ENCODE results near the gene TMEM178B.

TMEM178B gene

DNA sequence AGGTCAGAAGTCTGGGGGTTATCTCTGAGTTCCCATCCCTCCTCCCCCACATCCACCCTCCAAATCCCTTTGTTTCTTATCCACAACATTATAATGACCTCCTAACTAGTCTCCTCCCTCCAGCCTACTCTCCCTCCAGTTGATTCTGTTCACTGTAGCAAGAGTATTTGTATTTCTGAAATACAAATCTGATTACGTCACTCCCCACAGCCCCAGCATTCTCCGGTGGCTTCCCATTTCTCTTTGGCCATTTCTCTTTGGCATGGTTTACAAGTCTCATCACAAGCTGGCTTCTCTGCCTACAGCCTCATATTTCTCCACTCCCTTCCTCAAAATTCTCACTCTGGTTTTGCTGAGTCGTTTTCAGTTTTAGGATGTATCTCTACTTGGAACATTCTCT, 34.5 kb upstream of the TMEM178B start:
- Histone ChIP-seq H3K36me3 (ENCODE audit: insufficient read depth) (no peaks in the 10 kb centered on the region), H2AFZ (ENCODE audit: low read depth) (no peak overlapping the region), H3K4me3 (IDR thresholded peaks at IDR 0.05; ENCODE audit: insufficient read depth, low read depth, low read length) (no peak overlapping the region), H3K79me2 (ENCODE audit: insufficient read depth, low read depth) (no peaks in the 10 kb centered on the region), H4K20me1 (ENCODE audit: insufficient read depth) (no peaks in the 10 kb centered on the region), H3K4me2 (no peak overlapping the region), H3K27me3 (ENCODE audit: insufficient read depth, low read depth) (no peaks in the 10 kb centered on the region), H3K4me1 (ENCODE audit: low read depth, poor library complexity, severe bottlenecking) (no peaks in the 10 kb centered on the region), H3K27ac (no peak overlapping the region), H3K9ac (no peak overlapping the region)
- TF ChIP-seq, protein P1, sequence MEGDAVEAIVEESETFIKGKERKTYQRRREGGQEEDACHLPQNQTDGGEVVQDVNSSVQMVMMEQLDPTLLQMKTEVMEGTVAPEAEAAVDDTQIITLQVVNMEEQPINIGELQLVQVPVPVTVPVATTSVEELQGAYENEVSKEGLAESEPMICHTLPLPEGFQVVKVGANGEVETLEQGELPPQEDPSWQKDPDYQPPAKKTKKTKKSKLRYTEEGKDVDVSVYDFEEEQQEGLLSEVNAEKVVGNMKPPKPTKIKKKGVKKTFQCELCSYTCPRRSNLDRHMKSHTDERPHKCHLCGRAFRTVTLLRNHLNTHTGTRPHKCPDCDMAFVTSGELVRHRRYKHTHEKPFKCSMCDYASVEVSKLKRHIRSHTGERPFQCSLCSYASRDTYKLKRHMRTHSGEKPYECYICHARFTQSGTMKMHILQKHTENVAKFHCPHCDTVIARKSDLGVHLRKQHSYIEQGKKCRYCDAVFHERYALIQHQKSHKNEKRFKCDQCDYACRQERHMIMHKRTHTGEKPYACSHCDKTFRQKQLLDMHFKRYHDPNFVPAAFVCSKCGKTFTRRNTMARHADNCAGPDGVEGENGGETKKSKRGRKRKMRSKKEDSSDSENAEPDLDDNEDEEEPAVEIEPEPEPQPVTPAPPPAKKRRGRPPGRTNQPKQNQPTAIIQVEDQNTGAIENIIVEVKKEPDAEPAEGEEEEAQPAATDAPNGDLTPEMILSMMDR (conservative IDR thresholded peaks at IDR 0.05; ENCODE audit: low read depth, low read length): no peak

DNA sequence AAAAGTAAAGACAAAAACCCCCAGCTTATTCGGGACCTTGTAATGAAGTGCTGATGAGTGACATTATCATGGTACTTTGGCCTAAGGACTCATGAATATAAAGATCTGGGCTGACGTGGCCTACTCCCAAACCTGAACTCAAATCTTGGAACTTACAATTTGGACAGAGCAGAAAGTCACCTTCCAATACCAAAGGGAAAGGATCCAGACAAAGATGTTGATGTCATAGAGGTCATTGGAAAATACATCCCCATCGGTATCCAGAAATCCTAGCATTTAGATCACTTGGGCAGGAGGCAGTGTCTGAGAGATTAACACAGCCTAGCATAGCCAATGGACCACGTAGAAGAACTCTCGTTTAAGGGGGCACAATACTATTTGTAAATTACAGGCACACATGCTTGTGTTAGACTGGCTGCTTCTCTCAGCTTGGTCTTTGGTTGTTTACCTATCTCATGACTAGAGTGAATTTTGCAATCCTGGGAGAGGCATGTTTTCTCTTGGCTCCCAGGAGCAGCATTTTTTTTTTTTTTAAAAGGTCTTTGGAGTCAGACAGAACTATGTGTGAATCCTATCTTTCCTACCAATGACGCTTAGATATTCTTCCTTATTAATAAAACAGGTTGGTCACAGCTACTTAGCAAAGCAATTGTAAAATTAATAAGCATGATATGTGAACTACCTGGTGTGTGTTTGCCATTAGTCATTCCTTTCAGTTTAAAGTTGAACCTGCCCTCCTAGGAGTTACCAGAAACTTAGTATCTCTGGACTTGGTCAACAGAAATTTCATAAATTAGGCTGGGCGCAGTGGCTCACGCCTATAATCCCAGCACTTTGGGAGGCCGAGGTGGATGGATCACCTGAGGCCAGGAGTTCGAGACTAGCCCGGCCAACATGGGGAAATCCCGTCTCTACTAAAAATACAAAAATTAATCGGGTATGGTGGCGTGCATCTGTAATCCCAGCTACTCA, 31.4 kb upstream of the TMEM178B start:
- H3K9ac ChIP-seq: no peak overlapping the region
- no peaks in the 10 kb centered on the region for H3K4me1 ChIP-seq (ENCODE audit: low read depth, poor library complexity, severe bottlenecking)
- no peaks in the 10 kb centered on the region for H3K79me2 ChIP-seq (ENCODE audit: insufficient read depth, low read depth)
- no peak overlapping the region for H3K27ac ChIP-seq
- no peak overlapping the region for H3K4me3 ChIP-seq (IDR thresholded peaks at IDR 0.05; ENCODE audit: insufficient read depth, low read depth, low read length)
- TF ChIP-seq, protein P1 (conservative IDR thresholded peaks at IDR 0.05; ENCODE audit: low read depth, low read length): no peak
- no peaks in the 10 kb centered on the region for H3K27me3 ChIP-seq (ENCODE audit: insufficient read depth, low read depth)
- no peak overlapping the region for H3K4me2 ChIP-seq
- H3K36me3 ChIP-seq (ENCODE audit: insufficient read depth): no peaks in the 10 kb centered on the region
- no peaks in the 10 kb centered on the region for H4K20me1 ChIP-seq (ENCODE audit: insufficient read depth)
- H2AFZ ChIP-seq (ENCODE audit: low read depth): no peak overlapping the region

DNA sequence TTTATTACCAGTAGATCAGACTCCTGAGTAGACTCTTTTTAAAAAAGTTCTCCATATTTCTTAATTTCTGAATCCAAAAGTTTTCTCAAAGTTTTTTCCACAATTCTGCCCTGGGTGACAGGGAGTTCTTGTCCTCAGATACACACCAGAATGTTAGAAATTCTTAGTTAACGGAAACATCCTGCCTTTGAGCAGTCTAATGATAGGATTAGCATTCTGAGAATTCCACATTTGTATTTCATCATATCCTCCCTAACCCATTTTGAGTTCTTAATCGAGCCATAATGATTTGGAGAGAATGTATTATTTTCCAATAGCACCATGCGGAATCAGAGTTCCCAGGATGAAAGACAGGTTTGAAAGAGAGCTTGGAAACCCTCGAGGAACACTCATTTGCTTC, 30.2 kb upstream of the TMEM178B start:
- H2AFZ ChIP-seq (ENCODE audit: low read depth): no peak overlapping the region
- no peak overlapping the region for H3K27ac ChIP-seq
- no peaks in the 10 kb centered on the region for H4K20me1 ChIP-seq (ENCODE audit: insufficient read depth)
- no peaks in the 10 kb centered on the region for H3K27me3 ChIP-seq (ENCODE audit: insufficient read depth, low read depth)
- H3K79me2 ChIP-seq (ENCODE audit: insufficient read depth, low read depth): no peaks in the 10 kb centered on the region
- no peaks in the 10 kb centered on the region for H3K4me1 ChIP-seq (ENCODE audit: low read depth, poor library complexity, severe bottlenecking)
- H3K36me3 ChIP-seq (ENCODE audit: insufficient read depth): no peaks in the 10 kb centered on the region
- H3K4me3 ChIP-seq (IDR thresholded peaks at IDR 0.05; ENCODE audit: insufficient read depth, low read depth, low read length): no peak overlapping the region
- no peak overlapping the region for H3K9ac ChIP-seq
- TF ChIP-seq, protein P1 (conservative IDR thresholded peaks at IDR 0.05; ENCODE audit: low read depth, low read length): no peak
- no peak overlapping the region for H3K4me2 ChIP-seq

DNA sequence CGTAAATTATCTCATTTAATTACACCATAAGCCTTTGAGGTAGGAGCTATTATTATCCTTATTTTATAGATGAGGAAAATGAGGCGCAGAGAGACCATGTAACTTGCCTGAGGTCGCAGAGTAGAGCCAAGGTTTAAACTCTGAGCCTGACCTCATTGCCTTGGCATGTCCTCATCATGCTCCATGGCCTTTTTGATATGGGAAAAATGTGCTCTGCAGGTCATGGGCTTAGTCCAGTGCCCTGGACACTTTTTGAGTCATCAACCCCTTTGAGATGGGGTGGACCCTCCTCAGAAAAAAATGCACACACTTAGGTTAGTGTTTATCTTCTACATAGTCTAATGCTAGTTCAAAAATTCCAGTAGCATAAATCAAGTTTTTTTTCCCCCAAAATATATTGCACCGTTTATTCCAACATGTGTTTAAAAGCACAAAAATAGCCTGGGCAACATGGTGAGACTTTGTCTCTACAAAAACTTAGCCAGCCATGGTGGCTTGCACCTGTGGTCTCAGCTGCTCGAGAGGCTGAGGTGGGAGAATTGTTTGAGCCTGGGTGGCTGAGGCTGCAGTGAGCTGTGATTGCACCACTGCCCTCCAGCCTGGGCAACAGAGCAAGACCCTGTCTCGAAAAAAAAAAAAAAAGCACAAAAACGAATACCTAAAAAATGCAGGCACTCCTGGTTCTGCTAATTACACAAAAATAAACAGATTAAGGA, 28.6 kb upstream of the TMEM178B start:
- H3K36me3 ChIP-seq (ENCODE audit: insufficient read depth): no peaks in the 10 kb centered on the region
- H4K20me1 ChIP-seq (ENCODE audit: insufficient read depth): no peaks in the 10 kb centered on the region
- no peaks in the 10 kb centered on the region for H3K27me3 ChIP-seq (ENCODE audit: insufficient read depth, low read depth)
- H3K9ac ChIP-seq: no peak overlapping the region
- TF ChIP-seq, protein P1 (conservative IDR thresholded peaks at IDR 0.05; ENCODE audit: low read depth, low read length): no peak
- H3K4me3 ChIP-seq (IDR thresholded peaks at IDR 0.05; ENCODE audit: insufficient read depth, low read depth, low read length): no peak overlapping the region
- no peak overlapping the region for H3K4me2 ChIP-seq
- H2AFZ ChIP-seq (ENCODE audit: low read depth): no peak overlapping the region
- H3K4me1 ChIP-seq (ENCODE audit: low read depth, poor library complexity, severe bottlenecking): no peaks in the 10 kb centered on the region
- no peaks in the 10 kb centered on the region for H3K79me2 ChIP-seq (ENCODE audit: insufficient read depth, low read depth)
- no peak overlapping the region for H3K27ac ChIP-seq
